IPS-11a (cell line): ENCODE measurements around the gene MCTP1.
"Not testable (repeated sequence)": the region's sequence is repeated elsewhere in the genome, so short reads cannot be mapped to it uniquely, and the experiment has no call there.

ENCODE experiments used
- H3K4me3 ChIP-seq: one replicate; pipeline ENCODE4 v1.5.1; 2013; ENCODE audit warnings: low read depth, low read length, control low read depth

MCTP1 gene

GRCh38 chr5:94891565-94891964, 393.3 kb downstream of the MCTP1 start:
- H3K4me3 ChIP-seq, result no peak overlapping the region

- H3K4me3 ChIP-seq, result no peak overlapping the region
These were observed 394.0 kb downstream of the MCTP1 start for GRCh38 chr5:94890907-94891306.

DNA sequence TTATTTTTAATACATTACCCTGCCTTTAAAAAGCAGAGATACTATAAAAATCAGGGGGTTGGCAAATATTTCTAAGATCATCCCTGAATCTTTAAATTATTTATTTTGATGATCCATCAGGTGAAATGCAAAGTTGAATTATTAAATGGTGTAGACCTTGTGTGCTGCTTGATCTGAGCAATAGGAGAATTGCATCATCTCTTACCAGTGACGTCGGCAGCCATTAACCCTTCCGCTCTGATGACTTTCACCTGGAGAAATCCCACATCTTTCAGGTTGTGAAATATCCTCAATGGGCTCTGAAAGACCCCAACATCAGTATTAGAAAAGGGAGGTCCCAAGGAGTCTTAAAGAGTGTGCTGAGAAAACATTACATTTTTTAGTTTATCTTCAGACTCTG, 396.2 kb downstream of the MCTP1 start:
- H3K4me3 ChIP-seq, result no peak overlapping the region

DNA sequence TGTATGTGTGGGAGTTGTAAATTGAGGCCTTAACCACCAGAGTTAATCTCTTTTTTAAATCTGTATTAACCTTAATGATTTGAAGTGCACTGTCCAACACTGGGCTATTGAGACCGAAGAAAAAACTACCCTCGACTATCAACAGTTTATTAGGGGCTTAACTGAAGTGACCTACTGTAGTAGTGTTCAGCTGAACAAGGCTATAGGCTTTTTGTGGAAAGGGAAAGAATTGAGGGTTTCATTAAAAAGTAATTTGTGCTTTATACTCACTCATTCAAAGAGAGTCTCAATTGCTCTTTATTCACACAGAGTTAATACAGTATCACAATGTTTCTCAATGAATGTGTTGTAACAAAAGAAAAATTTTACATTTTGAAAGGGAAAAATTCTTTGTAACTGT, 399.0 kb downstream of the MCTP1 start:
- no peak overlapping the region for H3K4me3 ChIP-seq

DNA sequence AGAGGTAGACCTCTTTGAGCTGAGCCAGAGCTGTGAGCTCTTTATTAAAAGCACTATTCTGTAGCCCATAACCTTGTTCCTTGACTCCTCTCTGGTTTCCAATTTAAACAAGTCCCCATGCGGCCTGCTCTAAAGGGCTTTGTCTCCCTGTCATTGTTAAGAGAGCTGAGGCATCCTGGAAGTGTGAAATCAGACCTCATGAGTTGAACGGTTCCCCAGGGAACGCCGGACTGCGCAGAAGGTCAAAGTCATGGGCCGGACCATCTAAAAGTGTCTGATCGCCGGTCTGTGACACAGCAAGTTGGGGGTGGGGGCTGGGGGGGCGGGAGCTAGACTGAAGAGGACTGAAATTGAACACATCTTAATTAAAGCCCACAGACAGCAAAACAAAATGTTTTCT, 400.6 kb downstream of the MCTP1 start:
- H3K4me3 ChIP-seq, result no peak overlapping the region

GRCh38 chr5:94872526-94872925, 412.4 kb downstream of the MCTP1 start:
- H3K4me3 ChIP-seq, result no peak overlapping the region

DNA sequence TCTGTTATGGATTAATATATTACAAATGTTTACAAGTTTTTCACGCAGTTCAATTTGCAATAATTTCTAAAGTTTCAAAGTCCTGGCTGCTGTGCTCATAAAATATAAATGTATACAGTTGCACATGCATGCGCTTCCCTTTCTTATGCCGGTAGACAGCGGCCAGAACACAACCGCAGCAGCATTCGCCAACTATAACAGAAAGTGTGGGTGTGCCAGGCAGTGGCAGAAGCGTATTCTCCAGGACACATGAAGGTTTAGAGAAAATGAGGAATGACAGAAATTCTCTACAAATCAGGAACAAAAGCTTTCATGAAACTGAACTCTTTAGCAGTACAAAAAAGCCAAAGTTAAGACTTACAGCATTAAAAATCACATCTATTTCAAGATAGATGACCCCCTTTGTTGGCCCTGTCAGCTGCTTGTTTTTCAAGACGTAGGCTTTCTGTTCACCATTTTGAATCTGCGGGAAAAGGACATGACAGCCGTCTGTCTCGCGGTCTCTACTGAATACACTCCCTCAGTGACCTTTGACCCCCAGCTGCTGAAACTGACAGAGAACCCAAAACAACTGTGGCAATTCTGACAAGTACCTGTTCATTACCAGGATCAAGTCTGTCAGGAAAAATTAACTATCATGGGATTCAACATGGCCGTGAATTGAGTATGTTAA, 414.2 kb downstream of the MCTP1 start:
- H3K4me3 ChIP-seq, result no peak overlapping the region

DNA sequence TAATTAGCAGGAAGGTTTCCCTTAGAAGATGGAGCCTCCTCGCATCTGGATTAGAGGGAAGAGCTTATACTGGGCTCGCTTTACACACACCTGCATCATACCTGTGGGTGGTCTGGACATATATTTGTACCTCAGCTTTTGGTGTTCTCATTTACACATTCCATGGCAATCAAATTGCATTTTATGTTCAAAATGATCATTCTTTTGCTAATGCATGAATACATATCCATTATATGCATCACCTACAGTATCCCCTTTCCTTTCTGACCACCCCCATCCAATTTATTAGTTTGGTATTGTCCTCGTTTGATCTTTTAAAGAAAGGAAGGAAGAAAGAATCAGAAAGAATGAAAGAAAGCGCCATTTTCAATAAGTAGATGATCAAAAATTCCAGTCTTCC, 415.0 kb downstream of the MCTP1 start:
- no peak overlapping the region for H3K4me3 ChIP-seq

DNA sequence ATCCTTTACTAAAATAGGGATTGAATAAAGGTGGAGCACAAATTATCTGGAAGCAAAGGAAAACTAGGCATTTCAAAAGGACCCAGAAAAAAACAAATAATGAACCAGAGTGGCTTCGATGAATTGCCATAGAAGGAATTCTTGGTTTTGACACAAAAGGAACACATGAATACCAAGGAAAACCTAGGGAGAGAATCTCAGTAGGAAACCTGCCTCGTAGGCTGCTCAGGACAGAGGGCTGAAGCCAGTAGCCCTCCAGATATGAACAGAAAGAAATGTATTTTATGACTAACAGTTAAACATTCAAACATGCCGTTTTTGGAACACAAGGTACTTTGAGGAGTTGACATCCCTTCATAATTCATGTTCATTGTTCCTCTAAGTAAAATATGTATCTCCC, 420.9 kb downstream of the MCTP1 start:
- no peak overlapping the region for H3K4me3 ChIP-seq

DNA sequence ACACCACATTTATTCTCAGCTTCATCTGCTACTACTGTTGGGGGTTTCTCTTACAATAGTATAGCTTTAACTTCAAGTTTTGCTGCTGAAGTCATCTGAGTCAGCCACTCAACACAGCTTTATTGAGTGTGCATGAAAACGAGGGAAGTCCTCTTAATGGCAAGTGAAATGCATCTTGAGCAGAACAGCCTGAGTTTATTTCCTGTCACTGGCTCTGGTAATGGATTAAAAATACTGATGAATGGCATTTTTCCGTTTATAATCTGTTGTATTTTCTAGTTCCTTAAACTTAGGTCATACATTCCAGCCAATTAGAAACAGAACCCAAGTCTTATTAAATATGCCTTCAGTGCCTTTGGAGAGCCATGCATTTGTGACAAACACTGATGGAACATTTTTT, 427.8 kb downstream of the MCTP1 start:
- H3K4me3 ChIP-seq, result no peak overlapping the region

DNA sequence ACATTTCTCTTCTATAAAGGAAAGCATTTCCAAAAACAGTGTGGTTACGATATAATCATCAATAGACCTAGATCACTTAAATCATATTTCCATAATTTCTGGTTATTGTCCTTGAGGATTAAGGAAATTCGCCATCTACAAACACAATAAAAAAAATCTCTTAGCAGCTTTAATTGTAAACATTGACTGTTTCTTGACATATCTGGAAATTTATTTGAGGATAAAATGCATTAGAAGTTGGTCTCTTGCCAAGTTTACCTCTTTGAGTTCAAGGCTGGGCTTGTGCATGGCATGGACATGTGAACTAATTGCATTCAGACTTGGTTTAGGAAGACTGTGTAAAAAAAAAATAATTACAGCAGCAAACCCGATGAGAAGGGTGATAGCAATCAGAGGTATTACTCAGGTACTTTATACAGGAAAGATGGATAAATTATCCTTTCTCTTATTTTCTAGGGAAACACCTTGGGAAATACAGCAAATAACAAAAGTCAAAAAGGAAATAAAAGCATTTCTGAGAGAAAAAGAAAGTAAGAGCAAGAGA, 428.6 kb downstream of the MCTP1 start:
- no peak overlapping the region for H3K4me3 ChIP-seq

DNA sequence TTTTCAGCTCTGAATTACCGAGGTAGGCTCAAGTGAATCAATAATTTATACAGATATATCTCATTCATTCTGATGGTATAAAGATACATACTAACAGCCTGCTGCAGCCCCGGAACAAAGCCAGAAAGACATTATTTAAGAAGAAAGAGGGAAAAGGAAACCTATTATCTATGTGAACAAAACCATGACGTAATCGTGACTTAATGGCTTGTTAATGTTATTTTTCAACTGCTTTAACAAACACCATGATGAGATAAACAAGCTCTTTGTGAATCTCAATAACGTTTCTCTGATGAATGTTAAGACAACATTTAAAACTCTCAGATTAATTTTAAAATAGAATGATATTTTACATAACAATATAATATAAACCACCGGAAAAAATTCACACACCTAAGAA, 429.4 kb downstream of the MCTP1 start:
- no peak overlapping the region for H3K4me3 ChIP-seq

GRCh38 chr5:94853120-94853519, 431.8 kb downstream of the MCTP1 start:
- no peak overlapping the region for H3K4me3 ChIP-seq

DNA sequence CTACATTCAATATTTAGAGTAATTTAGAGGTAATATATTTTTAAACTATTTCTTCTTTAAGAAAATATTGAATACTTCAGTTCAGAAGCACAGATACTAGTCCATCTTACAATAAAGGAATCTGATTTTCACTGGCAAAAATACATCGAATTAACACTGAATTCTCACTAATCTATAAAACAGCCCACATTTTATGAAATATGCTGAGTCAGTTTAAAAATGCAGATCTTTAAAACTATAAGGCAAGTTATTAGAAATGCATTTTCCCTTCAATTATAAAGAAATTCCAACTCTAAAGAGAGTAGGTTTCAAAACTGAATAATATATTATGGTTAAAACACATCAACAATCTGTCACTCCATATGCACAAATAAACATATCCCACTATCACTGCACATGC, 433.9 kb downstream of the MCTP1 start:
- H3K4me3 ChIP-seq, result no peak overlapping the region

DNA sequence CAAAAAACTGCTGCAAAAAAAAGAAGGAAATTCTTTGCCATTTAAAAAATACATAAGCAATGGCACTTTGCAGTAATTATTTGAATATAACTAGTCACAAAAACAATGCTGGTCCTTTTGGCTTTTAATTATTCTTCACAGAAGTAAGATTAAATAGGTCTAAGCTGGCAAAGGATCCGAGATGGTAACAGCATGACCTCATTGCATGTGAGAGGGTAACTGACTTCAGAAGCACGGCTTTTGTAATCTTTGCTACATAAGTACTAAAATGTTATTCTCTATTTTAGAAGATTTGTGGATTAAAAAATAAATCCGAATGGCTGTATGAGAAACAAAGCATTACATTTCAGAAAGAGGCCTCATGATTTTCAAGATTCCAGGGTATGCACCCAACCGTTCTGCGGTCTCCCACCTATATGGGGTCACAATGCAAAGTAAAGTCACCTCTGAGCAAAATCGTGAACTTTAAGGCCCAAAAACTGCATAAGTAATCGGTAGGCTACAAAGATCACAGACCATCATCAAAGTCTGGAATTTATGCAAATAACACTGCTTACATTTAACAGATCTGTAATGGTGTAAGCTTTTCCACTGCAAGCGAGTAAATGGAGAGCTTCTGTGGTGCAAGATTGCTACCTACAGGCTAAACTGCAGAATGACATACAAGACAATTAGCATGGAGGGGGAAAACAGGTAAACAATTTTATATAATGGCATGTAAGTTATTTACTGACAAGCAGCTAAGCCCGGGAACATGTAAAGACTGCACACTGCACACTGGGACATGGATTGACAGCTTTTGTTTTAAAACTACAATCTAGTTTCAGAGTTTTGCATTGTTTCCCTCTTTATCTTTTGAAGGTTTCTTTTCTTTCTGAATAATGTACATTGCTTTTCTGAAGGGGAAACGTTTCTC, 434.8 kb downstream of the MCTP1 start:
- no peak overlapping the region for H3K4me3 ChIP-seq

GRCh38 chr5:94849324-94849723, 435.6 kb downstream of the MCTP1 start:
- no peak overlapping the region for H3K4me3 ChIP-seq

GRCh38 chr5:94847726-94848125, 437.2 kb downstream of the MCTP1 start:
- no peak overlapping the region for H3K4me3 ChIP-seq

DNA sequence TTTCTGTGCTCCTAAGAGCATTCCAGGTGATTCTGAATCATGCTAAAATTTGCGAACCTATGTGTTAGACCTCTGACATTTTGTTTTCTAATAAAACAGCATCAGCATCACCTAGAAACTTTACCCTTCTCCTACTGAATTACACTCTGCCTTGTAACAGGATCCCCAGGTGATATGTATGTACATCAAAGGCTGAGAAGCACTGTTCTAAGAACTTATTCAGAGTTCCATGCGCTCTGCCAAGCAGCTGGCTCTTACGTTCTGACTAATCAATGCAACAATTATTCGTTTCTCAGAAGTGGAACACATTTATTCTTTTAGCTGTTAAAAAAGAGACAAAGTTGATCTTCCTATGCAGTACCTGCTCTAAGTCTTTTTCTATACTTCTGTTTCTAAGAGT, 437.9 kb downstream of the MCTP1 start:
- no peak overlapping the region for H3K4me3 ChIP-seq

DNA sequence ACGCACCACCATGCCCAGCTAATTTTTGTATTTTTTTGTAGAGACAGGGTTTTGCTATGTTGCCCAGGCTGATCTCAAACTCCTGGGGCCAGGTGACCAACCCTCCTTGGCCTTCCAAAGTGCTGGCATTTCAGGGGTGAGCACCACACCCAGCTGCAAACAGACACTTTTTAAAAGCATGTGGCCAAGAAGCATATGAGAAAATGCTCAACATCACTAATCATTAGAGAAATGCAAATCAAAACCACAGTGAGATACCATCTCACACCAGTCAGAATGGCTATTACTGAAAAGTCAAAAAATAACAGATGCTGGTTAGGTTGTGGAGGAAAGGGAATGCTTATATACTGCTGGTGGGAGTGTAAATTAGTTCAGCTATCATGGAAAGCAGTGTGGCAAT, 439.2 kb downstream of the MCTP1 start:
- not testable (repeated sequence) for H3K4me3 ChIP-seq

DNA sequence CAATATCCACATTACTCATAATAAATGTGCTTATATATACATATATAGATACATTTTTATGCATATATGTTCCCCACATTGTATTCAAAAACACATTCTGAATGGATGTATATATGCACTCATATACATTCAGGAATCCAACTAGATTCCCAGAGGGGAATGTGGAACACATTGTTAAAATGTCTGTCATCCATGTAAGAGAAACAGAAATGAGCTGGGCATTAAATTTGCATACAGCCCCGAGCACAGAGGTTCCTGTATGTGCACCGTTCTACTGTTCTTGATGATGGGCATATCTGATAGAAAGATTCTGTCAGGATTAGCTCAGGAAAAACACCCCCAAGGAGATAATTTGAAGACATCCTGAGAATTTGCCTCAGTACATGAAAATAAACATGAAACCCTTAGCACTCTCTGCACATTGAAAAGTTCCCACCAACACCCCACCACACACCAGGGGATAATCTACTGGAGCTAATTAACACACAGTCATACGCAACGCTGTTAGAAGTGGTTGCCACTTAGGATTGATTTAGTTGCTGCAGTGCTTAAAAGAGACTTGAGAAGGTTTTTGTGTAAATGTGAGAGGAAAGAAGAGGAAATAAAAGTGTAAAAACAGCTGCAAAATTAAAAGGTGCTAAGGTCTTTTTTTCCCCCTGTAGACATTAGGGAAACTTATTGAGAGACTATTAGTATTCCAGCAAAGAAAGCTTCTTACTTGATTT, 443.1 kb downstream of the MCTP1 start:
- no peak overlapping the region for H3K4me3 ChIP-seq

- no peak overlapping the region for H3K4me3 ChIP-seq
These were observed 451.0 kb downstream of the MCTP1 start for GRCh38 chr5:94833851-94834250.
